ENCODE data around the gene RABGAP1L.
"Not testable (repeated sequence)": the region's sequence is repeated elsewhere in the genome, so short reads cannot be mapped to it uniquely, and the experiment has no call there.

RABGAP1L gene

DNA sequence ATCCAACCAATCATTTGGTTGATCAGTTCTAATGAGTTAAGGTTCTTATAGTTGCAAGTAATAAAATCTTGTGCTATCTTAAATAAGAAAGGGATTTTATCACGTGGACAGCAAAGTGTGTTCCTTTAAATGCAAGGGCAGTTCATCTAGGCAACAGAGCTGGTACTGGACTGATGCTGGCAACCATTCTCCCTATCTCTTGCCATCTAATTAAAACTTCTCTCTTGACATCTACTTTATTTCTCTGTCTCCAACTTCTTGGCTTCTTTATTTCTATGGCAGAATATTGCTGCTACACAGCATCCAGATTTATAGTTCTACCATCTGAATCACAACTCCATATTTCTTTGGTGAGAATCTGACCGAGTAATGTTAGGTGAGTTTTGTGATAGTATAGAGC lies 725.2 kb downstream of the RABGAP1L start:
- no peak for DNase-seq (ENCODE audit: low spot score)

- DNase-seq (ENCODE audit: low spot score), result no peak
These were observed 730.7 kb downstream of the RABGAP1L start for GRCh38 chr1:174890024-174890423.

GRCh38 chr1:174892016-174892415 lies 732.7 kb downstream of the RABGAP1L start:
- DNase-seq (ENCODE audit: low spot score), result no peak

DNA sequence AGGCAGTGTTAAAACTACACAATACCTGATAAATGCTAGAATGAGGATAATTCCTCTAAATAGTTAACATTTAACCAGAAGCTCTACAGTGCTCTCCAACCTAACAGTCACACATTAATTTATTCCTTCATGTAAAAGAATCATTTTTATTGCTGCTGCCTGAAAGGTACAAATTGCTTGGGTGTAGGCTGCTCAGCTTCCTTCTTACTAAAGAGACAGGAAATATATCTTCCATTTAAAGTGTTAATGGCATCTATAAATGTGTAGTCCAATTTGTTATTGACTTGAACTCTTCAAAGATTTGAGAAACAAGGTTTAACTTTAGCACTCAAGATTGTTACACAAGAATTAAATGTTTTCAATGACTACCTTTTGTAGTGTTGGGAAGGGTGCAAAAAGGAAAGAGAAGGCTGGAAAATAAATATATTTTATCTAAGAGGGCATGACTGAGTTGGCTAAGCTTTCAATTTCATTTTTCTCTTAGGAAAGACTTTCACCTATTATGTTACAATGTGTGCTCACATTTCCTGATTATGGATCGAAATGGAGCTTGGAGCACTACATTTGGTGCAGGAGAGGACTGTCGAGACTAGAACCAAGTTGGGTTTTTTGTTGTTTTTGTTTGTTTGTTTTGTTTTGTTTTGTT lies 734.9 kb downstream of the RABGAP1L start:
- DNase-seq (ENCODE audit: low spot score), result no peak

GRCh38 chr1:174895610-174896009 lies 736.3 kb downstream of the RABGAP1L start:
- DNase-seq (ENCODE audit: low spot score), result not testable (repeated sequence)

DNA sequence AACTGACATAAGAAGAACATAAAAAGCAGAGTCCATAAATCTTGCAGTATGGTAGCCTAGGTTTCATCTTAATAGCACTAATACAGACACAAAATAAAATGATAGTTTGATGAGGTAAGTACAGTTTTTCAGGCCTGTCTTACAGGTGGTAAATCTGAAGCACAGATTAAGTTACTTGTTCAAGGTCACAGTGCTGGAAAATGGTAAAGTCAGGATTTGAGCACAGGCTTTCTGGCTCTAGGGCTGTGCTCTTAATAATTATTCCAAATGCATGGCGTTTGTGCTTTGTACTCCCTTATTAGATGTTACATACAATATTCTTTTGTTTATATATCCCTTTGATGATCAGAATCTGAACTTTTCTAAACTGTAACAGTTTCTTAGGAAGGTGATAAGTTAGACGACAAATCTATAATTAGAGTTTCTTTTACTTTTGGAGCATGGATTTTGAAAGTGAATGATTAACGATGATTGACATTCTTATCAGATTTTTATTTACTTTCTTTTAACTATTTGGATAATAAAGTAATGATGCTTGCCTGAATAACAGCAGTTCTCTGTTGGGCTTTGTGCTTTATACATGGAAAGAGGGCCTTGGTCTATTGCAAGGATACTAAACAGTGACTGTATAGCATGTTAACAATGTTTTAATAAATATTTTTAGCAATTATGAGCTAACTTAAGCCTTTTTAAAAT lies 738.9 kb downstream of the RABGAP1L start:
- no peak for DNase-seq (ENCODE audit: low spot score)

- no peak for DNase-seq (ENCODE audit: low spot score)
These were observed 741.0 kb downstream of the RABGAP1L start for GRCh38 chr1:174900317-174900716.

DNA sequence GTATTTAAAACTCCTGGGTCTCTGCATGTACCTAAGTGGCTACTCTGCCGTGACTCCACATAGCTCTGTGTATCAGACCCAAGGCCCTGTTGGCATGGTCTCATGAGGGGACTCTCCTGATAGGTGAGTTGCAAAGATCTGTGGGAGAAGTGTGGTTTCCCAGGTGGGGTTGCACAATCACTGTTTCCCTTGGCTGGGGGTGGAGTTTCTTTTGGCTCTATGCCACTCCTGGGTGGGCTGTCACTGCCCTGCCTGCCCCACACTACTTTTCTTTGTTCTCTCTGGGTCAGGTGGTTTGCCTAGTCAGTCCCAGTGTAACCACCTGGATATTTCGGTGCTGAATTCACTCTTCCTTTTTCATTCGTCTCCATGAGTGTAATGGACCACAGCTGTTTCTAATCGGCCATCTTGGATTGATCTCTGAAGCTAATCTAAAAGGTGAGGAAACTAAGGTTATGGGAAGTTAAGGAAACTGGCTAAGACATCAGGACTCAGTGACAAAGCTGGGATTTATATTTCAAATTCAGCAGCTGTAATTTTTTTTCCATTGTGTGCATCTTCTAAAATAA lies 743.3 kb downstream of the RABGAP1L start:
- no peak for DNase-seq (ENCODE audit: low spot score)

- DNase-seq (ENCODE audit: low spot score), result no peak
These were observed 752.3 kb downstream of the RABGAP1L start for GRCh38 chr1:174911606-174912005.

DNA sequence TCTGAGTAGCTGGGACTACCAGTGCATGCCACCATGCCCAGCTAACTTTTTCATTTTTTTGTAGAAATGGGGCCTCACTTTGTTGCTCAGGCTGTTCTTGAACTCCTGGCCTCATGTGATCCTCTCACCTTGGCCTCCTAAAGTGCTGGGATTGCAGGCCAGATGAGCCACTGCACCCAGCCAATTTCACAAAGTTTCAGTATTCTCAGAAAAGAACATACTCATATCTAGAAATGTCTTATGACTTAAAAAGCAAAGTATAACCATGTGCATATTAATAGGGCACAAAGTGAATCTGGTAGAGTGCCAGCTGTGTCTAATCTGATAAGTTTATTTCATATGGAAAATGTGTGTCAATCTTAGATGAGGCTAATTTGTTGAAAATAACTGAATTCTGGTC lies 752.9 kb downstream of the RABGAP1L start:
- no peak for DNase-seq (ENCODE audit: low spot score)

- DNase-seq (ENCODE audit: low spot score), result no peak
These were observed 754.0 kb downstream of the RABGAP1L start for GRCh38 chr1:174913225-174913903.

DNA sequence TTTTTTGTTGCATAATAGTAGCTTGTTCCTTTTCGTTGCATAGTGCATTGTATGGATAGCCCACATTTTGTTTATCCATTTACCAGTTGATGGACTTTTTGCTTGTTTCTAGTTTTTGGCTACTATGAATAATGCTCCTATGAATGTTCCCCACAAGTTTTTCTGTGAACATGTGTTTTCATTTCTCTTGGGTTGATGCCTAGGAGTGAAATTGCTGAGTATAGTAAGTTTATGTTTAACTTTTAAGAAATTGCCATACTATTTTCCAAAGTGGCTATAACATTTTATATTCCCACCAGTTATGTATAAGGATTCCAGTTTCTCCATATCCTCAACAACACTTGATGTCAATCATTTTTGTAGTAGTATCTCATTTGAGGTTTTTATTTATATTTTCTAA lies 755.7 kb downstream of the RABGAP1L start:
- no peak for DNase-seq (ENCODE audit: low spot score)

DNA sequence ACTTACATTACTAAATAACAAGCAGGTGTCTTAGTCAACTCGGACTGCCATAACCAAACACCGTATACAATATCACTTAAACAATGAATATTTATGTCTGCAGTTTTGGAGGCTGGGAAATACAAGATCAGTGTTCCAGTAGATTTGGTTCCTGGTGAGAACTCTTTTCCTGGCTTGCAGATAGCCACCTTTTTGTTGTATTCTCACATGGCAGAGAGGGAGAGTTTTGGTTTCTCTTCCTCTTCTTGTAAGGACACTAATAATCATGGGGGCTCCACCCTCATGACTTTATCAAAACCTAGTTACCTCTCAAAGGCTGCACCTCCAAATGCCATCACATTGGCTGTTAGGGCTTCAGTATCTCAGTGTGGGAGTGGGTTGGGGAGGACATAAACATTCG lies 757.5 kb downstream of the RABGAP1L start:
- no peak for DNase-seq (ENCODE audit: low spot score)

GRCh38 chr1:174920093-174920492 lies 760.8 kb downstream of the RABGAP1L start:
- no peak for DNase-seq (ENCODE audit: low spot score)

GRCh38 chr1:174922121-174922520 lies 762.8 kb downstream of the RABGAP1L start:
- DNase-seq (ENCODE audit: low spot score), result no peak

DNA sequence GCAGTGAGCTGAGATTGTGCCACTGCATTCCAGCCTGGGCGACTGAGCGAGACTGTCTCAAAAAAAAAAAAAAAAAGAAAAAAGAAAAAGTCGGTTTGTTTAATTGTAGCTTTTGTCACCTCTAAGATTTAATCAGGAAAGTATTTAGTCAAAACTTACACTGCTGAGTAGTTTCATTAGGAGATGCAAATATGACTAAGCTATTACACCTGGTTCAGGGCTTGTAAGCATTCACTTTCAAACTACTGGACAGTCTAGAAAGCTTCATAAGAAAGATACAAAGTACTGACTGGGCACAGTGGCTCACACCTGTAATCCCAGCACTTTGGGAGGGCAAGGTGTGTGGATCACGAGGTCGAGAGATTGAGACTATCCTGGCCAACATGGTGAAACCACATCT lies 764.5 kb downstream of the RABGAP1L start:
- DNase-seq (ENCODE audit: low spot score), result no peak

DNA sequence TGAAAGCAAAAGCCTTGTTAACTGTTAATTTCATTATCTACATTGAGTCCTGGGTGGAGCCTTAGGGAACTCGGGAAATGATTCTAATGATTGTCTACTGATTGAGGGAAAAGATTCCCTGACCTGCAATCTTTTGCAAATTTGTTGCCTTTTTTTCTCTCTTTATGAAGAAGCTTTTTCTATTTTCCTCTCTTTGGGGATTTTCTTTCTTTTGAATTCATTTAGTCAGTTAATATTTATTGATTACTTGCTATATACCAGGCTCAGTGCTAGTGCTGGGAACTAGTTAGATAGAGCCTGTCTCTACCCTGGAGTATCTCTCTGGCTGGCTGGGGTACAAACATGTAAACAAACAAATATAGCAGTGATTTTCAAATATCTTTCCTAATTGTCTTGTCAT lies 769.2 kb downstream of the RABGAP1L start:
- no peak for DNase-seq (ENCODE audit: low spot score)

GRCh38 chr1:174931214-174931613 lies 771.9 kb downstream of the RABGAP1L start:
- no peak for DNase-seq (ENCODE audit: low spot score)

DNA sequence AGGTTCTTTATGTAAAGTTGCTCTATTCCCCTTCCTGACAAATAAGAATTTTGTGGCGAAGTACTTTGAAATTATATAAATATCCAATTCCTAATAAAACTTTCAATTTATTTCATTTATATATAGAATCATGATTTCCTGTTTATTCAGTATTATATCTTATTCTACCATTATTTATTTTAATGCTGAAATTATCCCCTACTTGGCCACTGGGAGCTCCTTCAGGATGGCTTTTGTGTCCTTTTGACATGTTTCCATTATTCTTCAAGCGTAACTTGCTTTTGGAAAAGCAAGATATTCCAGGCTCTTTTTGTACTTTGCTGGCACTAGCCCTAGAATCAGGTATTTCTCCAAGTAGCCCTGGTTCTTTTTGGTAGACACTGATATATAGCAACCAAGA lies 773.3 kb downstream of the RABGAP1L start:
- no peak for DNase-seq (ENCODE audit: low spot score)

DNA sequence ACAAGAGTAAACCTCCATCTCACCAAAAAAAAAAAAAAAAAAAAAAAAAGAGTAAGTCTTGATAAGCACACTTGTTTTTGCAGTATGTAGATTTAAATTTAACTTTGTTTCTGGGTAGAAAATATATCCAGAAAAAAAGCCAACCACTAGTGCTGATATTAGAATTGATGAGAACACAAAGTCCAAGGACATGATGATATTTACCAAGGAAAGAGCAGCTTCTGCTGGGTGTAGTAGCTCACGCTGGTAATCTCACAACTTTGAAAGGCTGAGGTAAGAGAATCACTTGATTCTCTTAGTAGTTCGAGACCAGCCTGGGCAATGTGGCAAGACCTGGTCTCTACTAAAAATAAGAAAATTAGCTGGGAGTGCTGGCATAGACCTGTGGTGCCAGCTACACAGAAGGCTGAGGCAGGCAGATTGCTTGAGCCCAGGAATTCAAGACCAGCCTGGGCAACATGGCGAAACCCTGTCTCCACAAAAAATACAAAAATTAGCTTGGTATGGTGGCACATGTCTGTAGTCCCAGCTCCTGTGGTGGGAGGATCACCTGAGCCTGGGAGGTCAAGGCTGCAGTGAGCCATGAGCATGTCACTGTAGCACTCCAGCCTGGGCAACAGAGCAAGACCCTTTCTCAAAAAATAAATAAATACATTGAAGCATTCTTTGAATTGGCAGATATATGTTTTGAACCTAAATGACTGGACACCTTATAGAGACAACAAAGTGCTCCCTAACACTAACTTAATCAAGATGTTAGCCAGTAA lies 776.8 kb downstream of the RABGAP1L start:
- no peak for DNase-seq (ENCODE audit: low spot score)

DNA sequence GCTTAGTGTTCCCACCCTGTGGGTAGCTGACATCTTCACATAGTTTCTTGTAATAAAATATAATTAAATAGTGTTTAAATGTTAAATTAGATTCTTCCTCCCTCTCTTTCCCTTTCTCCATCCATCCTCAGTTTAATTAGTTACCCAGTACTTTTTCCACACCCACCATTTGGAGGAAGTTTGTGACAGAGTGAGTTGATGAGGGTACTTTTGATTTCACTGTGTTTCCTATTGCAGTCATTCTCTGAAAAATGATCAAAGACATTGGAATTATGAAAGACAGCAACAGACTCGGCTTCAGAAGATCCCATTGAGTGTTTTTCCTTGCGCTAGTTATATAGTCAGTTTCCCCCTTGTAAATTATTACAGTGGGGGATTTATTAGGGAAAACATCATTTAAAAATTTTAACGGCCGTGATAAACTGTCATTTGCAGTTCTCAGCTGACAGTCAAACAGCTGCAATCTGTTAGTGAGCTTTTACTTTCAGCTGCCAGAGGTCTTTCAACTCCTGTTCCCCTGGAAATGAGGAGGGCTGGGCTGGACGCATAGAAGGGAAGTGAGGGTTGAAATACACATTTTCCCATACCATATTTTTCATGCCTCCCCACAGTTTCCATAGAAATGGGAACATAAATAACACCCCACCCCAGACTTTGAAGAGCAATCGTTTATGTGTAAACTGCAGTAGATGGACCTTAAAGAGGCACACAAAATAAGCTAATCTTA lies 779.1 kb downstream of the RABGAP1L start:
- no peak for DNase-seq (ENCODE audit: low spot score)

Measured in left forelimb (tissue), 1 donor.